Measurements from ENCODE around the gene S100P. TPM values are rescaled to one million over a fixed set of nuclear protein-coding genes. Genes with fewer than 3 reads are reported as not detected.
"Not testable (repeated sequence)": the region's sequence is repeated elsewhere in the genome, so short reads cannot be mapped to it uniquely, and the experiment has no call there.

Gene S100P
- 0.31 TPM for total RNA-seq

DNA sequence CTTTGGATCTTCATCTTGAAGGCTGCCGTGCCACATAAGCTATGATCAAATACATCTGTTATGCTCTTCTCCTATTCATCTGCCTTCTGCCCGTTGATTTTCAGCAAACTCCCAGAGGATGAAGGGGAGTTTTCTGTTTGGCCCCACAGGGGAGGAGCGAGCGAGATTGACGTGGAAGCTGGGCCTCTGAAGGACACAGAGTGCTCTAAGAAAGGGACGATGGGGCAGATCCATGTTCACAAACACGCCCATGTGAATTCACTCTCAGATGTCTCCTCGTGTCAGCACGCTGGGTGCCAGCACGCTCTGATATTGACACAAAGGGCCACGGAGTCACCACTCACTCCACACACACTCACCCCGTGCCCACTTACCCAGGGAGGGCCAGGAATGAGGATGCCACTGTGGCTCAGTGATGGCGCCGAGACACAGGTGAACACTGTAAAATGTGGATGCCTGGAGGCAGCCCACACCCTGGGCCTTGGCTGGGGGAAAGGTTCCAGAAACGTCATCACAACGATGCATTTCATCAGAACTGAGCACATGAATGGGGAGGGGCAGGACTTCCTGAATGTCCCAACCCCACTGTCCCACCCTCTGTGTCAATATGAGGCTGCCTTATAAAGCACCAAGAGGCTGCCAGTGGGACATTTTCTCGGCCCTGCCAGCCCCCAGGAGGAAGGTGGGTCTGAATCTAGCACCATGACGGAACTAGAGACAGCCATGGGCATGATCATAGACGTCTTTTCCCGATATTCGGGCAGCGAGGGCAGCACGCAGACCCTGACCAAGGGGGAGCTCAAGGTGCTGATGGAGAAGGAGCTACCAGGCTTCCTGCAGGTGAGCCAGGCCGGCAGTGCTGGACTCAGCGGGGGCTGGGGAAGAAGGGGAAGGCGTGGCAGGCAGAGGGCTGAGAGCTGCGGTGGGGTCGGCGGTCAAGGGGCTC lies at the start of gene S100P:
Gene S100P, plus strand, starts transcription at position 648 of the 946 bp plus-strand sequence. Its CDS starts 55 bp downstream, at position 703.
- no peaks in the 10 kb centered on the region for H3K27me3 ChIP-seq (ENCODE audit: insufficient read depth, low read length)
- H3K9me3 ChIP-seq (ENCODE audit: low read depth, low read length): no peaks in the 10 kb centered on the region
- H3K4me1 ChIP-seq (ENCODE audit: insufficient read depth, low read length): peaks cover 89% of the 10 kb centered on the region
- H3K4me3 ChIP-seq (ENCODE audit: low read length): no peak within 1 kb of the TSS

DNA sequence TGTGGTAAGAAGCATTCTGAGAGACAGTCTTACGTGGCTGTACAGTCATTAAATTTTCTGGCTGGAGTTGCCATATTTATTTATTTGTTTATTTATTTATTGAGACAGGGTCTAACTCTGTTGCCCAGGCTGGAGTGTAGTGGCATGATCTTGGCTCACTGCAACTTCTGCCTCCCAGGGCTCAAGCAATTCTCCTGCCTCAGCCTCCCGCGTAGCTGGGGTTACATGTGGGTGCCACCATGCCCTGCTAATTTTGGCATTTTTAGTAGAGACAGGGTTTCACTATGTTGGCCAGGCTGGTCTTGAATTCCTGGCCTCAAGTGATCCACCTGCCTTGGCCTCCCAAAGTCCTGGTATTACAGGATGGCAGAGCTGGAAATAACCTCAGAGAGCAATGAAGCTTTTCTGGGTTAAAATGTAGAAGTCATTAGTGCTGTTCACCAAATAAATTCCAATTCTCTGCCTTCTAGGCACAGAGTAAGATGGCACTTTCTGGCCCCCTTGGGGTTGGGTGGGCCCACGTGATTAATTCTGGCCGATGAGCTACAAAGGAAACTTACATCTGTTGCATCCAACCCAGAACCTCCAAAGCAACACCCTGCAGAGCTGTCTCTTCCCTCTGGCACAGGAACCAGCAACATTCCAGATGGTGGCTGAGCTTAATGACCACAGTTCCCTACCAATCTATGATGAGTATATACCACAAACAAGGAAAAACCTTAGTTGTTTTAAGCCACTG lies 48.7 kb upstream of the S100P start:
- no peaks in the 10 kb centered on the region for H3K27me3 ChIP-seq (ENCODE audit: insufficient read depth, low read length)
- peaks cover 24% of the 10 kb centered on the region for H3K4me1 ChIP-seq (ENCODE audit: insufficient read depth, low read length)

DNA sequence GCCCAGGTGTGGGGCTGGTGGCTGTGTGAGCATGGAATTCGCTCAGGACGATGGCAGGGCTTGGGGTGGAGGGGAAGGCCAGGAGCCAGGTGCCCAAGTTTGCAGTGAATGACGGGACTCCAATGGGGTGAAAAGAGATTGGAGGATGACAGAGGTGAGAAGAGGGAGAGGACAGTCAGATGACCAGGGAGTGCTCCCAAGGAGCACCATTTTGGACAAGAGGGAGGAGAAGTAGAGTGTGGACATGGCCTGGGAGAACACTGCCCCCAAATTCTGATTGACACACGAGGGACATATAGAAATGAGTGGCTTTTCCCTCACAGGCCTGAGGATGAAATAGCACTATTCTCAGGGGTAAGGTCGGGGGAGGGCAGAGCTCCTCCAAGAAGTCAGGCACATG lies 46.5 kb upstream of the S100P start:
- H3K4me1 ChIP-seq (ENCODE audit: insufficient read depth, low read length): peaks cover 12% of the 10 kb centered on the region

More for the DNA sequence above, 48.7 kb upstream of the S100P start:
- no peaks in the 10 kb centered on the region for H3K9me3 ChIP-seq (ENCODE audit: low read depth, low read length)
- no peak overlapping the region for H3K4me3 ChIP-seq (ENCODE audit: low read length)

DNA sequence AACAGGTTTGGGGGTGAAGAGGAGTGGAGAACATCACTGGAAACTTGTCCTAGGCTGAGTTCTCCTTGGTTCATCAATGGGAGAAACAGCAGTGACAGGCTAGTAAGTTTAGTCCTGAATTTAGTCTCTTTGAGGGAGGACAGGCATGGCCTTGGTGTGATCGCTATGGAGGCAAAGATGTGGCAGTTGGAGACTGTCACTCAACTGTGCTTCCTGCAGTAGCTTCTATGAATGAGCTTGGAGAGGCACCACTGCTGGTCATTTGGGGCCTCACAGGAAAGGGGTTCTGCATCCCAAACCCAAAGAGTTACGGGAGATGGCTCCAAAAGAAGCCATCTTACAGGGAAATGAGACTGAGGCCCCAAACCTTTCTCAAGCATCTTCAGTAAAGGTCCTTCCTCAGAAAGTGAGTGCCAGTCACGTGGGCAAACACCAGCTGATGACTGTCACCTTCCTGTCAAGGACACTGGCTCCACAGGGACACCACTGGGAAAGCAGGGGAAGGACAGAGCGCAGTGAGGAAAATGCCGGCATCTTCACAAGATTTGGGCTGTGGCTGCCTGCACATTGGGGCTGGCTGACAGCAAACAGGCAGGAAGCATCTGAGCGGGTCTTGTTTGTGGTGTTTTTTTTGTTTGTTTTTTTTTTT lies 46.0 kb upstream of the S100P start:
- Histone ChIP-seq H3K4me3 (ENCODE audit: low read length) (no peak overlapping the region), H3K27me3 (ENCODE audit: insufficient read depth, low read length) (no peaks in the 10 kb centered on the region), H3K9me3 (ENCODE audit: low read depth, low read length) (no peaks in the 10 kb centered on the region), H3K4me1 (ENCODE audit: insufficient read depth, low read length) (peaks cover 6% of the 10 kb centered on the region)

More for the DNA sequence above, 46.5 kb upstream of the S100P start:
- Histone ChIP-seq H3K4me3 (ENCODE audit: low read length) (no peak overlapping the region), H3K27me3 (ENCODE audit: insufficient read depth, low read length) (no peaks in the 10 kb centered on the region), H3K9me3 (ENCODE audit: low read depth, low read length) (no peaks in the 10 kb centered on the region)

DNA sequence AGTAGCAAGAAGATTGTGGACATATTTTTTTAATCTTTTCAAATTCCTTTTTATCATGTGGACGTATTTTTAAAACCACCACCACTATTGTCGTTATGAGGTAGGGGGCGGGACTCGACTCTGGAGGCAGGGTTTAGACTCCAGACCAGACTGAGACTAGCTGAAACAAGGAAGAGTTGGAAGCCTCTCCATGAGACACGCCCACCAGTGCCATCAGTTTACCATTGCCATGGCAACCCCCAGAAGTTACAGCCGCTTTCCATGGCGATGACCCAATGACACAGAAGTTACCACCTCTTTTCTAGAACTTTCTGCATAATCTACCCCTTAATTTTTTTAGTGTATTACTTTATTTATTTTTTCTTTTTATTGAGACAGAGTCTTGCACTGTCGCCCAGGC lies 44.5 kb upstream of the S100P start:
- Histone ChIP-seq H3K4me3 (ENCODE audit: low read length) (no peak overlapping the region), H3K9me3 (ENCODE audit: low read depth, low read length) (no peaks in the 10 kb centered on the region), H3K27me3 (ENCODE audit: insufficient read depth, low read length) (no peaks in the 10 kb centered on the region), H3K4me1 (ENCODE audit: insufficient read depth, low read length) (no peaks in the 10 kb centered on the region)

DNA sequence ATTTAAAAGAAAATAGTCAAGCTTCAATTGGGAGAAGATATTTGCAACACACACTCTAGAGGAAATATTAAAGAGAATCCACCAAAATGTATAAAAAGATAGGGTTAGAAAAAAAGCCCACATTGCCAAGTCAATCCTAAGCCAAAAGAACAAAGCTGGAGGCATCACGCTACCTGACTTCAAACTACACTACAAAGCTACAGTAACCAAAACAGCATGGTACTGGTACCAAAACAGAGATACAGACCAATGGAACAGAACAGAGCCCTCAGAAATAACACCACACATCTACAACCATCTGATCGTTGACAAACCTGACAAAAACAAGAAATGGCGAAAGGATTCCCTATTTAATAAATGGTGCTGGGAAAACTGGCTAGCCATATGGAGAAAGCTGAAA lies 39.5 kb upstream of the S100P start:
- peaks cover 12% of the 10 kb centered on the region for H3K27me3 ChIP-seq (ENCODE audit: insufficient read depth, low read length)
- peaks cover 11% of the 10 kb centered on the region for H3K4me1 ChIP-seq (ENCODE audit: insufficient read depth, low read length)
- H3K4me3 ChIP-seq (ENCODE audit: low read length); H3K9me3 ChIP-seq (ENCODE audit: low read depth, low read length): not testable (repeated sequence)

DNA sequence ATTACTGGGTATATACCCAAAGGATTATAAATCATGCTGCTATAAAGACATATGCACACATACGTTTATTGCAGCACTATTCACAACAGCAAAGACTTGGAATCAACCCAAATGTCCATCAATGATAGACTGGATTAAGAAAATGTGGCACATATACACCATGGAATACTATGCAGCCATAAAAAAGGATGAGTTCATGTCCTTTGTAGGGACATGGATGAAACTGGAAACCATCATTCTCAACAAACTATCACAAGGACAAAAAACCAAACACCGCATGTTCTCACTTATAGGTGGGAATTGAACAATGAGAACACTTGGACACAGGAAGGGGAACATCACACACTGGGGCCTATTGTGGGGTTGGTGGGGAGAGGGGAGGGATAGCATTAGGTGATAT lies 38.4 kb upstream of the S100P start:
- not testable (repeated sequence) for H3K4me3 ChIP-seq (ENCODE audit: low read length); H3K9me3 ChIP-seq (ENCODE audit: low read depth, low read length)
- Histone ChIP-seq H3K4me1 (ENCODE audit: insufficient read depth, low read length) (peaks cover 14% of the 10 kb centered on the region), H3K27me3 (ENCODE audit: insufficient read depth, low read length) (peaks cover 21% of the 10 kb centered on the region)

DNA sequence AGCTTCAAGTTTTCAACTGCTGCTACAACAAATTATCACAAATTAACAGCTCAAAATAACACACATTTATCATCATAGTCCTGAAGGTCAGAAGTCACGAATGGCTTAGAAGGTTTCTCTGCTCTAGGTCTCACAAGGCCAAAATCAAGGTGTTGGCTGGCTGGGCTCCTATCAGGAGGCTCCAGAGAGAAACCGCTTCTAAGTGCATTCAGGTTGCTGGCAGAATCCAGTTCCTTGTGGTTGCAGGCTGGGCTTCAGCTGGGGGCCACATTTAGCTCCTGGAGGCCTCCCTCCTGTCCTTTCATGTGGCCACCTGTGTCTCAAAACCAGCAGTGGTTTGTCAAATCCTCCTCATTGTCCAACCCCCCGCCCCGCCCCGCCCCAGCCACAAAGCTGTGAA lies 37.8 kb upstream of the S100P start:
- Histone ChIP-seq H3K4me3 (ENCODE audit: low read length) (no peak overlapping the region), H3K4me1 (ENCODE audit: insufficient read depth, low read length) (peaks cover 14% of the 10 kb centered on the region), H3K9me3 (ENCODE audit: low read depth, low read length) (no peaks in the 10 kb centered on the region), H3K27me3 (ENCODE audit: insufficient read depth, low read length) (peaks cover 24% of the 10 kb centered on the region)

DNA sequence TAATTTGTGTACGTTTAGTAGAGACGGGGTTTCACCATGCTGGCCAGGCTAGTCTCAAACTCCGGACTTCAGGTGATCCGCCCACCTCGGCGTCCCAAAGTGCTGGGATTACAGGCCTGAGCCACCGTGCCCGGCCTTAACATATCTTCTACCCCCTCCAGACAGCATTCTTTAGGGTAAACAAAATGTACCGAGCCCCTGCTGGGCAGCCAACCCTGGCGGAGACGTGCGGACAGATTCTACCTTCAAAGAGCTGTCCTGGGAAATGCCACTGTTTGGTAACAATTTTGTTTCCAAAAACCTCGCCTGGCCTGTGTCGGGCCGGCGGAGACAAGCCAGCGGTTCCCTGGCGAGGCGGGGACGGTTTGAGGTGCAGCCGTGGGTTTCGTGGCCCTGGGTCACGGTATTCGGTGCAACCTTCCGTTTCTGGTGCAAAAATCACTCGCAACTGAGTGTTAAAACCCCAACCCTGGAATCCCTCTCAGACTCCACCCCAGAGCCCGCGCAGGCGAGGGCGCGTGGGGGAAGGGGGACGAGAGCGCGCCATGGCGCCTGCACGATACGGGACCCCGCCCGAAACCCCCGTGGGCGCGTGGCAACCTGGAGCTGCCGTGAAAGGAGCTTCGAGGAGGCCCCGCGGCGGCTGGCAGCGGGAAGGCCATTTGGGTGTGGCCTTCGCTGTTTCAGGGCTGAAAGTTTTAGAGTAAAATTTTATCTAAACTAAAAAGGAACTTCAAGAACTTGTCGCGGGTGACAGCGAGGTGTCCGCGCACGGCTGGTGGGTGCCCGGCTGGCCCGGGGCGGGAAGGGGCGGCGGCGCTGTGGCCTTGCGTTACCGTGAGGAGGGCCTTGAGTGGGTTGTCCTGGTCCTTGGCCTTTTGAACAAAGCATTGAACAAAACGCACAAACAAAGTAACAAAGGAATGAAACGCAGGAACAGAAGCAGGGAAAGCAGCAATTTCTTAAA lies 36.2 kb upstream of the S100P start:
- H3K4me1 ChIP-seq (ENCODE audit: insufficient read depth, low read length): peaks cover 14% of the 10 kb centered on the region
- H3K27me3 ChIP-seq (ENCODE audit: insufficient read depth, low read length): peaks cover 38% of the 10 kb centered on the region

DNA sequence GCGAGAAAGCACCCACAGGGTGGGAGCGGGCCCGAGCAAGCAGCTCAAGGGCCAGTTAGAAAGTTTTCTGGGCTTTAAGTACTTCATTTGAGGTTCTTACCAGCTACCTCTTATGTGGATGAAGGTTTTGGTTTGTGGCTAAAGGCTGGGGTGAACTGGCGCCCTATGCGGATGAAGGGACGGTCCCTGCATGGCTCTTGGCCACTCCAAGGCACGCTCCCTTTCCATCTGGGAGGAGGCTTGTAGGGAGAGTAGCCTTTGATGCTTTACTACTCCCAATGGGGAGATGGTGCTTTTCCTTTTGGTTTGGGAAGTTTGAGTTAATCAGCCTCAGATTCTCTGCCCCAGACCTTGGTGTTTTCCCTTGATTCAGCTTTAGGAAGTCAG lies 35.5 kb upstream of the S100P start:
- Histone ChIP-seq H3K27me3 (ENCODE audit: insufficient read depth, low read length) (peaks cover 45% of the 10 kb centered on the region), H3K9me3 (ENCODE audit: low read depth, low read length) (no peaks in the 10 kb centered on the region), H3K4me3 (ENCODE audit: low read length) (no peak overlapping the region), H3K4me1 (ENCODE audit: insufficient read depth, low read length) (peaks cover 14% of the 10 kb centered on the region)

More for the DNA sequence above, 36.2 kb upstream of the S100P start:
- Histone ChIP-seq H3K9me3 (ENCODE audit: low read depth, low read length) (no peaks in the 10 kb centered on the region), H3K4me3 (ENCODE audit: low read length) (no peak overlapping the region)

DNA sequence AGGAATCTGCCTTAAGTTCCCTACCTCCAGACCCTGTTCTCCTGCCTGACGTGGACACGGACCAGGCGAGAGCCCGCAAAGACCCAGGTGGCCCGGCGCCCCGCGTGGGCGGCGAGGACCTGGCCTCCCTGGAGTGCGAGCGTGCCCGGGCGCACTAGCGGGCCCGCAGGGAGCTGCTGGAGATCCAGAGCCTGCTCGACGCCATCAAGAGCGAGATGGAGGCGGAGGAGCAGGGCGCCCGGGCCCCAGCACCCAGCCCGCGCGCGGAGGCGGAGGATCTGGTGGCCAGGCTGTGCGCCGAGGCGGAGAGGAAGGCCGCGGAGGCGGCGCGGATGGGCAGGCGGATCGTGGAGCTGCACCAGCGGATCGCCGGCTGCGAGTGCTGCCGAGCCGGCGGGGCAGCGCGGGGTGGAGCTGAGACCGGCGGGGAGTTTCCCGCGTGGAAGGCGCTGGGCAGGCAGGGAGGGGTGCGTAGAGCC lies 35.0 kb upstream of the S100P start:
- H3K27me3 ChIP-seq (ENCODE audit: insufficient read depth, low read length): peaks cover 49% of the 10 kb centered on the region
- no peaks in the 10 kb centered on the region for H3K9me3 ChIP-seq (ENCODE audit: low read depth, low read length)
- H3K4me1 ChIP-seq (ENCODE audit: insufficient read depth, low read length): peaks cover 14% of the 10 kb centered on the region
- no peak overlapping the region for H3K4me3 ChIP-seq (ENCODE audit: low read length)

DNA sequence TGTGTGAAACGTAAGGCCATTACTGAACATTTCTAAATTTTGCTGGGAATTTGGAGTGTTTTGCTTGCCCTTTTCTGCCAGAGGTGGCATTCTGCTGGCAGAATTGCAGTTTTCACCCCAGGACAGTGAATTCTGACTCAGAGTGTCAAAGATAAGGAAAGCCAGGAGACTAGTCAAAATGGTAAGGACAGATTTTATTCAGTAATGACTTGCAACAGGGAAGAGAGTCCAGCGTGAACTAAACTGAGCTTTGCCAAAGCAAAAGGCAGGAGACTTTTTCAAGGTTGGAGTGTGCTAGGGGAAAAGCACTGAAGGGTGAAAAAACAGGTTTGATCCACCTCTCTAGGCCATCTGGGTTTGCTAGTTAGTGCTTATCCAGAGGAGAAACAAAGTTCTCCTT lies 33.8 kb upstream of the S100P start:
- Histone ChIP-seq H3K27me3 (ENCODE audit: insufficient read depth, low read length) (peaks cover 53% of the 10 kb centered on the region), H3K4me3 (ENCODE audit: low read length) (no peak overlapping the region), H3K9me3 (ENCODE audit: low read depth, low read length) (no peaks in the 10 kb centered on the region), H3K4me1 (ENCODE audit: insufficient read depth, low read length) (peaks cover 14% of the 10 kb centered on the region)

DNA sequence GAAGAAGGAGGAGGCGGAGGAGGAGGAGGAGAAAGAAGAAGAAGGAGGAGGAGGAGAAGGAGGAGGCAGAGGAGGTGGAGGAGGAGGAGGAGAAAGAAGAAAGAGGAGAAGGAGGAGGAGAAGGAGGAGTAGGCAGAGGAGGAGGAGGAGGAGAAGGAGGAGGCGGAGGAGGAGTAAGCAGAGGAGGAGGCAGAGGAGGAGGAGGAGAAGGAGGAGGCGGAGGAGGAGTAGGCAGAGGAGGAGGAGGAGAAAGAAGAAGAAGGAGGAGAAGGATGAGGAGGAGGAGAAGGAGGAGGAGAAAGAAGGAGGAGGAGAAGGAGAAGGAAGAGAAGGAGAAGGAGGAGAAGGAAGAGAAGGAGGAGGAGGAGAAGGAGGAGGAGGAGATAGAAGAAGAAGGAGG lies 33.2 kb upstream of the S100P start:
- Histone ChIP-seq H3K27me3 (ENCODE audit: insufficient read depth, low read length) (peaks cover 55% of the 10 kb centered on the region), H3K4me1 (ENCODE audit: insufficient read depth, low read length) (peaks cover 14% of the 10 kb centered on the region), H3K4me3 (ENCODE audit: low read length) (no peak overlapping the region), H3K9me3 (ENCODE audit: low read depth, low read length) (no peaks in the 10 kb centered on the region)

DNA sequence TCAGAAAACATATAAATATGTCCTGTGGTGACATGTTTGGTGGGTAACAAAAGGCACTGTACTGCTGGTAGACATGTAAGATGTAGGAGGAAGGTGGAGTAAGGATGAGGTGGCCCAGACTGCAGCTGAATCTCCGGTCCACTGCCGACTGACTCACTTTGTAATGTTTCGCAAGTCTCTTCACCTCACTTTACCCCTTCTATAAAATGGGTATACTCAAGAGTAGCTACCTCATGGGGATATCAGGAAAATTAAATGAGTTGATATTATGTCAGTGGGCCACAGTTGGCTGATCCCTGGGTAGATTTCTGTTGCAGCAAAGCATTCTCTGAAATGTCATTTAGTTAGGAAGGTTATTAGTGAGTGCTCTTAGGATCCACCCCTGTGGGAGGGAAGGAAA lies 31.1 kb upstream of the S100P start:
- no peak overlapping the region for H3K4me3 ChIP-seq (ENCODE audit: low read length)
- H3K4me1 ChIP-seq (ENCODE audit: insufficient read depth, low read length): peaks cover 14% of the 10 kb centered on the region
- H3K27me3 ChIP-seq (ENCODE audit: insufficient read depth, low read length): peaks cover 55% of the 10 kb centered on the region
- no peaks in the 10 kb centered on the region for H3K9me3 ChIP-seq (ENCODE audit: low read depth, low read length)
